KMS-11 (cell line): ENCODE data around the gene GAST.

Experiments
- H2AFZ ChIP-seq: fragments of 200-600 bp; sonication (generic); 2 replicates; pipeline ENCODE4 v1.6.1; 2016; ENCODE audit warnings: antibody characterized with exemption, mixed run types, low read depth
- H3K27ac ChIP-seq: fragments of 200-600 bp; sonication (generic); 2 replicates; pipeline ENCODE4 v1.6.1; 2016; ENCODE audit warnings: mild to moderate bottlenecking, mixed run types
- H3K27me3 ChIP-seq: fragments of 200-600 bp; sonication (generic); 2 replicates; pipeline ENCODE4 v1.6.1; 2017; ENCODE audit warnings: mild to moderate bottlenecking, low read depth, mixed run types, moderate library complexity; ENCODE audit not compliant: insufficient read depth
- H3K36me3 ChIP-seq: fragments of 200-600 bp; sonication (generic); 2 replicates; pipeline ENCODE4 v1.6.1; 2017; ENCODE audit warnings: mild to moderate bottlenecking, mixed run types; ENCODE audit not compliant: insufficient read depth
- H3K4me1 ChIP-seq: fragments of 200-600 bp; sonication (generic); 2 replicates; pipeline ENCODE4 v1.6.1; 2016; ENCODE audit warnings: mild to moderate bottlenecking, low read depth, mixed run types; ENCODE audit not compliant: poor library complexity, severe bottlenecking
- H3K4me2 ChIP-seq: fragments of 200-600 bp; sonication (generic); 2 replicates; pipeline ENCODE4 v1.7.0; 2016; ENCODE audit warnings: mild to moderate bottlenecking, mixed run types
- H3K4me3 ChIP-seq: fragments of 200-600 bp; sonication (generic); IDR thresholded peaks from 2 replicates; pipeline ENCODE4 v1.6.1; 2017; ENCODE audit warnings: low read depth, low read length, mixed read lengths; ENCODE audit not compliant: insufficient read depth
- H3K79me2 ChIP-seq: fragments of 200-600 bp; sonication (generic); 2 replicates; pipeline ENCODE4 v1.6.1; 2016; ENCODE audit warnings: low read depth, mixed run types; ENCODE audit not compliant: insufficient read depth
- H3K9ac ChIP-seq: fragments of 200-600 bp; sonication (generic); 2 replicates; pipeline ENCODE4 v1.6.1; 2016; ENCODE audit warnings: mild to moderate bottlenecking, mixed run types
- H4K20me1 ChIP-seq: fragments of 200-600 bp; sonication (generic); 2 replicates; pipeline ENCODE4 v1.6.1; 2016; ENCODE audit warnings: mild to moderate bottlenecking, mixed run types; ENCODE audit not compliant: insufficient read depth
- CTCF ChIP-seq: fragments of 200-600 bp; sonication (generic); conservative IDR thresholded peaks from 2 replicates; pipeline ENCODE4 v1.6.1; 2017; ENCODE audit warnings: low read depth, mild to moderate bottlenecking, antibody characterized with exemption, low read length, moderate library complexity, mixed read lengths

Gene GAST

DNA sequence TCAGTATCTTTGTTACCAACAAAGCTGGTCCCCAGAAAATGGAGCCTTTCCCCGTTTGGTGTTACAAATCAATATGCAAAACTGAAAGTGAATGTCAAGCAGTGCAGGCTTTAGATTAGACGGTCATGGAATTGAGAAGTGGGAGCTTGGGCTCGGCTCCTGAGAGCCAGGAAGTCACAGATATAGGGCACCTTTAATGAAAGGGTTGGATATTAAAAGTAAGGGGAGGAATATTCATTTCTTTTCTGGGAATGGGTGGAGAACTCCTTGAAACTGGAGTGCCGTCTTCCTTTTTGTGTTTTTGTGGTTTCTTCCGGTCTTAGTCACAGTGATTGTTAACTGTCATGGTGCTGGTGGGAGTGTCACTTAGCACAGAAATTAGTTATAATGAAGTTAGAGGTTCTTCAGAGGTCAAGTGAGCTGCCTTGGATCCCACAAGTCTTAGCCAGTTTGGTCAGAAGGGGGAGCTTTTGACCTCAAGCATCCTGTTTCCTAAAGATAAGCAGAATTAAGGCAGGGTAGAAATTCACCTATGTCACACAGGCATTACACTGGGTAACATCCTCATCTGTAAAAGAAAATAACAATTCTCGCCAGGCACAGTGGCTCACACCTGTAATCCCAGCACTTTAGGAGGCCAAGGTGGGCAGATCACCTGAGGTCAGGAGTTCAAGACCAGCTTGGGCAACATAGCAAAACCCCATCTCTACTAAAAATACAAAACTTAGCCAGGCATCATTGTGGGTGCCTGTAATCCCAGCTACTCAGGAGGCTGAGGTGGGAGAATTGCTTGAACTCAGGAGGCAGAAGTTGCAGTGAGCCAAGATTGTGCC, 33.0 kb upstream of the GAST start:
- Histone ChIP-seq H3K4me1 (peaks cover 69% of the 10 kb centered on the region), H3K4me3 (no peak overlapping the region), H3K27ac (peak overlapping the region; percentile 93), H3K36me3 (no peaks in the 10 kb centered on the region), H3K79me2 (no peaks in the 10 kb centered on the region), H4K20me1 (no peaks in the 10 kb centered on the region), H3K9ac (peak overlapping the region; percentile 68), H3K4me2 (peak overlapping the region; percentile 95), H2AFZ (peak overlapping the region; percentile 74), H3K27me3 (no peaks in the 10 kb centered on the region)
- 0 out of 2 replicates have a peak, but pooled peaks have one; percentile 16 for TF ChIP-seq CTCF

DNA sequence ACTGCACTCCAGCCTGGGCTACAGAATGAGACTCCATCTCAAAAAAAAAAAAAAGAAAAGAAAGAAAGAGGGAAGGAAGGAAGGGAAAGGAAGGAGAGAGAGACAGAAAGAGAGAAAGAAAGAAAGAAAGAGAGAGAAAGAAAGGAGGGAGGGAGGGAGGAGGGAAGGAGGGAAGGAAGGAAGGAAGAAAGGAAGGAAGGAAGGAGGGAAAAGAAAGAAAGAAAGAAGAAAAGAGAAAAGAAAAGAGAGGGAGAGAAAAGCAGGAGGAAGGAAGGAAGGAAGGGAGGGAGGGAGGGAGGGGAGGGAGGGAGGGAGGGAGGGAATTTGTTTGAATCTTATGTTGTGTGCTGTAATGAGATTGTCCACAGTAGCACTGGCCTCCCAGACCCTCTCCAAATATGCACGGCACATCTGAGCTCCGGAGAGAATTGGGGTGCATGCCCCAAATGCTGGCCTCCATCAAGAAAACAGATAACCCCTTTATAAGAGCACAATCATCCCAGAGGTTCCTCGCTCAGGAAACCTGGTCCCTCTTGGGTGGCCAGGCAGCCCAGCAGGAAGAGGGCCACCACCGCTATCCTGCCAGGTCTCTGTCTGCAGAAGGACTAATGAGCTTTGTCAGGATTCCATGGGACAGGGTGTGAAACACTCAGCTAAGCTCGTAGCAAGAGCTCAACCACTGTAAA, 32.2 kb upstream of the GAST start:
- Histone ChIP-seq H3K27ac (peak overlapping the region; percentile 93), H3K4me2 (peak overlapping the region; percentile 95), H4K20me1 (no peaks in the 10 kb centered on the region), H3K79me2 (no peaks in the 10 kb centered on the region), H3K36me3 (no peaks in the 10 kb centered on the region), H3K4me1 (peaks cover 62% of the 10 kb centered on the region), H2AFZ (peak overlapping the region; percentile 74; the same call in 1 of the 2 replicates), H3K9ac (peak overlapping the region; percentile 68; the same call in 1 of the 2 replicates), H3K27me3 (no peaks in the 10 kb centered on the region), H3K4me3 (no peak overlapping the region)
- TF ChIP-seq CTCF = no peak

- no peaks in the 10 kb centered on the region for H3K79me2 ChIP-seq
- H3K36me3 ChIP-seq = no peaks in the 10 kb centered on the region
- no peak overlapping the region for H2AFZ ChIP-seq
- peaks cover 55% of the 10 kb centered on the region for H3K4me1 ChIP-seq
- no peak for TF ChIP-seq CTCF
- no peak overlapping the region for H3K27ac ChIP-seq
- H3K9ac ChIP-seq = no peak overlapping the region
- no peaks in the 10 kb centered on the region for H3K27me3 ChIP-seq
- H3K4me2 ChIP-seq = no peak overlapping the region
- H4K20me1 ChIP-seq = no peaks in the 10 kb centered on the region
- no peak overlapping the region for H3K4me3 ChIP-seq
These were observed 31.6 kb upstream of the GAST start for GRCh38 chr17:41680426-41681040.

DNA sequence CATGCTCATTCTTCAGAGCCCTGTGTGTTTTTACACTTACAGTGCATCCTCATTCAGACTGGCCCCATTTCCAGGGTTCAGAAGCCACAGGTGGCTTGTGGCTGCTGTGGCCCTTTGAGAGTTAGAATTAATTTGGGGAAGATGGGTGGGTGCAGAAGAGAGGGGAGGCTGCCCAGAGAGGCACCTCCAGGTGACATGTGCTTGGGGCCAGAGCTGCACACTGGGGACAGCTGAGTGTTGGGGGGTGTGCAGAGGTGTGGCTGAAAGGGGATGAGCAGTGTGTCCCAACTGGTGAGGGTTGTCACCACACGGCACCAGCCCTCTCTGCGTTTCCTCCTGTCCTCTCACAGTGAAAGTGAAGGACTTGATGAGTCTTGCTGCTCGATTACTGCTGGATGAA, 30.4 kb upstream of the GAST start:
- H3K4me3 ChIP-seq = no peak overlapping the region
- no peak overlapping the region for H3K9ac ChIP-seq
- H4K20me1 ChIP-seq = no peaks in the 10 kb centered on the region
- H3K36me3 ChIP-seq = no peaks in the 10 kb centered on the region
- H3K27ac ChIP-seq = no peak overlapping the region
- TF ChIP-seq CTCF = no peak
- H3K4me2 ChIP-seq = no peak overlapping the region
- no peaks in the 10 kb centered on the region for H3K79me2 ChIP-seq
- no peaks in the 10 kb centered on the region for H3K27me3 ChIP-seq
- H3K4me1 ChIP-seq = peaks cover 43% of the 10 kb centered on the region
- no peak overlapping the region for H2AFZ ChIP-seq
